ENCODE data around the gene RPL10.

Gene RPL10

GRCh38 chrX:154433605-154434004 is 35.4 kb downstream of the RPL10 start:
- no peak for DNase-seq

DNA sequence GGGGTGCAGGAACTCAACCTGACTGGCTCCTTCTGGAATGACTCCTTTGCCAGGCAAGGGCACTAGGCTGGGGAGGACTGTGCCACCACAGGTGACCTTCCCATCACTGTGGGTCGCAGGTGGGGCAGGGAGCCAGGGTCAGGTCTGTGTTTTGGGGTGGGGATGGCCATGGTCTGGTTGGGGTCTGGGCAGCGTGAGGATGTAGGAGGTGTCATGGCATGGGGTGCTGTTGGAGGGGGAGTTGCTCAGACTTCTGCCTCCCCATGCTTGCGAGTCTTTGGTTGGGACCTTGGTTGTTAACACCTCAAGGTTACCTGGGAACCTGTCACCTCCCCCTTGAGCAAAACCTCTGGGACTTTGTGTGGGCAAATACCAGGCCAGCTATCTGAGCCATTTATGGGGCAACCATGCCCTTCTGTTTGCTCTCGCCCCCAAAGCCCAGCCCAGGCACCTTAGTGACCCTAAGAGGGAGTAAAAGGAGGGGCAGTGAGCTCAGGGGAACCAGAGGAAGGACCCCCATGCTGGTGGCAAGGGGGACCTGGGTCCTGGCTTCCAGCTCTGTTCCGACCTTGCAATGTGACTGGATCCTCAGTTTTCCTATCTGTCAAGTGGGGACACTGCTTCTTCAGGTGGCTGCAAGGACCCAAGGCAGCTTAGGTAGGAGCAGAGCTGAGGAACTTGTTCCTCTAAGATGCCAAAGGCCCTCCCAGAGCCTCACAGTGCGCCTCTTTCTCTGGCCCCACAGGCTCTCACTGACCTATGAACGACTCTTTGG is 36.4 kb downstream of the RPL10 start:
- DNase-seq = no peak

DNA sequence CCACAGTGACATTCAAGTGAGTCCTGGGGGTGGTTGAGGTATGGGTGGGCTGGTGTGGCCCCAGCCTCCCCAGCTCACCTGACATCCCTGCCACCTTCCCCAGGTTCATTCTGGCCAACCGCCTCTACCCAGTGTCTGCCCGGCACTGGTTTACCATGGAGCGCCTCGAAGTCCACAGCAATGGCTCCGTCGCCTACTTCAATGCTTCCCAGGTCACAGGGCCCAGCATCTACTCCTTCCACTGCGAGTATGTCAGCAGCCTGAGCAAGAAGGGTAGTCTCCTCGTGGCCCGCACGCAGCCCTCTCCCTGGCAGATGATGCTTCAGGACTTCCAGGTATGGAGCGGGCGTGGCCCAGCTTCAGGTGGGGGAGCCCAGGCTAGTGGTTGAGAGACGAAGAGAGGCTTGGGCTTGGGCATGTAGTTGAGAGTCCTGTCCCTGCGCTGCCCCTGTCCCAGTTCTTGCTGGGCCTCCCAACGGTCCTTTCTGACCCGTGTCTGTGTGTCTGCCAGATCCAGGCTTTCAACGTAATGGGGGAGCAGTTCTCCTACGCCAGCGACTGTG is 37.1 kb downstream of the RPL10 start:
- no peak for DNase-seq

DNA sequence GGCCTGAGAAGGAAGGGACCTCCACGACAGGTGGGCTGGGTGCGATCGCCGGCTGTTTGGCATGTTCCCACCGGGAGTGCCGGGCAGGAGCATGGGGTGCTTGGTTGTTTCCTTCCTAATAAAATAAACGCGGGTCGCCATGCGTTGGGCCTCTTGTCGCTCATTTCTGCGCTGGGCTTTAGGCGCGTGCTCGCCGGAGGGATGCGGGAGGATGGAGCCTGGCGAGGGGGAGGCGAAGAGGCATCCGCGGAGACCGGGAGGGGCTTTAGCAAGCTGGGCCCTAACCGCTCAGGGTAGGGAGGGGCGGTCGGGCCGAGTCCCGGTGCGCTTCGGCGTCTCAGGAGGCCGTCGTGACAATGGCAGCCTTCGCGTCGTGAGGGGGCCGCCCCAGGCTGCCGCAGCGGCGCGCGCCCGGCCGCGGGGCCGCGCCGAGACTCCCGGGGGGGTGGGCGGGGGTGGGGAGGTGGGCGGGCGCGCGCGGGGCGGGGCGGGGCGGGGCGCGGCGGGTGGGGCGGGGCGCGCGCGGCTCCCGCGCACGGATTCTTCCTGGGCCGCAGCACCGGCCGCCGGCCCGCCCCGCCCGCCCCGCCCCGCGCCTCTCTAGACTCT is 38.3 kb downstream of the RPL10 start:
- DNase-seq = no peak

GRCh38 chrX:154436983-154437752 is 39.0 kb downstream of the RPL10 start, which contains the start of gene GDI1:
GDI1 (plus strand) TSS chrX:154437154; CDS start chrX:154437255, 101 bp downstream.
- DNase-seq = no peak

GRCh38 chrX:154437971-154438893 is 40.1 kb downstream of the RPL10 start:
- DNase-seq = no peak

DNA sequence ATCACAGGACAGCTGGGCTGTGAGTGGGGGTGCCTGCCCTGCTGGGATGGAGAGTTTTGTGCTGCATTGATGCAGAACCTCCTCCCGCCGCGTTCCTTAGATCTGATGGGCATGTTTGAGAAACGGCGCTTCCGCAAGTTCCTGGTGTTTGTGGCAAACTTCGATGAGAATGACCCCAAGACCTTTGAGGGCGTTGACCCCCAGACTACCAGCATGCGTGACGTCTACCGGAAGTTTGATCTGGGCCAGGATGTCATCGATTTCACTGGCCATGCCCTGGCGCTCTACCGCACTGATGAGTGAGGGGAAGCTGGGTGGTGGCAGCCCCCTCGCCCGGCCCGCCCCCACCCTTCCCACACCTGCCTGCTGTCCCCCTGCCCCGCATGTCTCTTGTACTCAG is 41.7 kb downstream of the RPL10 start:
- no peak for DNase-seq

DNA sequence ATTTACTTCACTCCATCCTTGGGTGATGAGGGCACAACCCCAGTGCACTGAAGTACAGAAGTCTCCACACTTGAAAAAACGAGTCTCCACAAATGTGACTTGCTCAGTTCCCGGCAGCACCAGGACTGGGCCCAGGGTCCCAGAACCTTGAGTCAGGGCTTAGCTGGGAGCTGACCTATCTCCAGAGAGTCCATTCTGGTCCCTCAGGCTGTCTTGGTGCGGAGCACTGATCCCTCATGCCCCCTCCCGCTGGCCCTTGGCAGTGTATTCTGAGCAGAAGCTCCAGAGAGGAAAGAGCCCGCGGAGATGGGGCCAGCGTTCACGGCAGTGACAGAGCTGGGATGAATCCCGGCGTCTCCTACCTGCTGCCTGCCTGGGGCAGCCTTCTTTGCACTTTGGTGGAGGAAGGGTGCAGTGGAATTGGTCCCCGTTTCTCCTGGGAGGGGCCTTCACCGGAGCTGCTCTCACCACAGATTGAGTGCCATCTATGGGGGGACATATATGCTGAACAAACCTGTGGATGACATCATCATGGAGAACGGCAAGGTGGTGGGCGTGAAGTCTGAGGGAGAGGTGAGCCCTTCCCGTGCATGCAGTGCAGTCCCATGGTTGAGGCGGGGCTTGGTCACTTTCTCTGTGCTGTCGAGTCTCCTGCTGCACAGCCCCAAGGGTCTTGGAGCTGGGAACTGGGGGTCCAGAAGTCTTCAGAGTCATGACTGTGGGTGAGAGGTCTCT is 42.6 kb downstream of the RPL10 start:
- DNase-seq = no peak

DNA sequence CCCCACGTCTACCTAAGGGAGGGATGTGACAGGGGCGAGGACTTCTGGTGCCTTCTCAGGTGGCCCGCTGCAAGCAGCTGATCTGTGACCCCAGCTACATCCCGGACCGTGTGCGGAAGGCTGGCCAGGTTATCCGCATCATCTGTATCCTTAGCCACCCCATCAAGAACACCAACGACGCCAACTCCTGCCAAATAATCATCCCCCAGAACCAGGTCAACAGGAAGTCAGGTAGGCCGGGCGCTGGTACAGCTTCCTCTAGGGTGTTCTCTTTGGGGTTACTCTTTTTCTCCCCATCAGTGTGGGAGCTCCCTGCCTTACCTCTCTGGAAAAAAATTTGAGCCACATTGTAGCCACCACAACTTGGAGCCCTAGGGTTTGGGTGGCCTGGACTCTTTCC is 43.4 kb downstream of the RPL10 start:
- no peak for DNase-seq

- no peak for DNase-seq
These were observed 44.0 kb downstream of the RPL10 start for GRCh38 chrX:154441984-154442707.

DNA sequence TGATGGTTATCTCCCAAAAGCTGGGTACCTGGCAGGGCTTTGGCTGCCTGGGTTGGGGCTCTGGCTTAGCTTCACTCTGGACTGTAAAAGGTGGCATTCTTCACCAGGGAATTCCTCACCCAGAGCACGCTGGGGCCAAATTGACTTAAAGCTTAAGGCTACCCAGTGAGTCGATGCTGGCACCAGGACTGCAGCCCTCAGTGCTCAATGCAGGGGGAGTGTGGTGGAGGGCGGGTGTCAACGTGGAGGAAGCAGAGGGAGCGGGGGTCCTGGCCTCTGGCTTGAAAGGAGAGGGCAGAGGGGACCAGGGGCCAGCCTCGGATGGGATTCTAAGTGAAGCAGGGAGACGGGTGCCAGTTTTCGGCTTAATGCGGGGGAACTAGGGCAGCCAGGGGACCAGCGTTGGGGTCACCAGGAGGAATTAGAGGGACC is 45.3 kb downstream of the RPL10 start:
- DNase-seq = no peak

GRCh38 chrX:154443992-154444754 is 46.0 kb downstream of the RPL10 start, which contains the start of gene FAM50A:
FAM50A (plus strand) TSS chrX:154444141; CDS start chrX:154444236, 95 bp downstream.
- DNase-seq = peak; percentile 4

GRCh38 chrX:154444755-154445246 is 46.6 kb downstream of the RPL10 start:
- DNase-seq = no peak

- DNase-seq = no peak
These were observed 47.6 kb downstream of the RPL10 start for GRCh38 chrX:154445776-154446175.

GRCh38 chrX:154446430-154446829 is 48.3 kb downstream of the RPL10 start:
- no peak for DNase-seq

DNA sequence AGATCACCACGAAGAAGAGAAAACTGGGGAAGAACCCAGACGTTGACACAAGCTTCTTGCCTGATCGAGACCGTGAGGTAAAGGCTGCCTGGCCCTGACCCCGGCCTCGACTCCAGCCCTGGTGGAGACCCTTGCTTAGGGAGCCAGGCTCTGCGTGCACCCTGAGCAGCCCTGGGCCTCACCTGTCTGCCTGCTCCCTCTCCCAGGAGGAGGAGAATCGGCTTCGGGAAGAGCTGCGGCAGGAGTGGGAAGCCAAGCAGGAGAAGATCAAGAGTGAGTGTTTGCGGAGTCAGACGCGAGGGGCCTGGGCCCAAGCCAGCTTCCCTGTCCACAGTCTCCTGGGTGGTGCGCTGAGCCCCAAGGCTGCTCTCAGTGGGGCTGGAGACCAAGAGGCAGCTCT is 50.3 kb downstream of the RPL10 start:
- DNase-seq = no peak

GRCh38 chrX:154449618-154450017 is 51.4 kb downstream of the RPL10 start:
- DNase-seq = no peak

GRCh38 chrX:154450312-154450711 is 52.1 kb downstream of the RPL10 start:
- no peak for DNase-seq
